ENCODE results near the gene CDC26.

The CDC26 gene

DNA sequence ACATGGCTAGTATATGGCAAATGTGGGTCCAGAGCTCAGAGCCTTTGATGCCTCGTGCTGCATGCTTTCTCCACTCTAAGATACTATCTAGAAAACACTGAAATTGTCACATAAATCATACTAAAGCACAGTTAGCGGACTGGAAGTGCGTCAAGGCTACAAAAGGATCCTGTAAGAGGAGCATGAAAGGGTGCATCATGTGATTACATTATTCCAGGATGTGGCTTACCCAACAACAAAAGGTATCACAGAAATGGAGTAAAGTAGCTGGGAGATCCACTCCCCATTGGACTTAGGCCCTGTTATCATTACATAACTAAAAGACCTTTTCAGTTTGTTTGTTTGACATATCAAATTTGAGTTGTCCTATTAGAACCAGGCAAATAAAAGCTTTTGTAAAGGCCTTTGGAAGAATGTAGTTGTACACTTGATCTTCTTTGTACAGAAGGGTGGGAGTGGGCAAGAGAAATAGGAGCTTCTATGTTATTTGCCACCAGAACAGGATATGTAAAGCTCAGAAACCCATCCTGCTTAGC is 47.2 kb downstream of the CDC26 start:
- Histone ChIP-seq H3K79me2 (ENCODE audit: insufficient read depth, low read length) (no peaks in the 10 kb centered on the region), H3K27ac (ENCODE audit: low read depth, low read length) (no peak overlapping the region), H3F3A (ENCODE audit: insufficient read depth) (no peaks in the 10 kb centered on the region), H3K36me3 (ENCODE audit: low read length) (no peaks in the 10 kb centered on the region), H3K27me3 (ENCODE audit: low read length) (no peaks in the 10 kb centered on the region), H3K4me3 (ENCODE audit: insufficient read depth, low read length, poor library complexity, severe bottlenecking) (no peak overlapping the region), H4K20me1 (ENCODE audit: low read depth, low read length) (no peaks in the 10 kb centered on the region), H3K9me3 (ENCODE audit: insufficient read depth, low read length) (no peaks in the 10 kb centered on the region), H2AFZ (ENCODE audit: low read depth, low read length, severe bottlenecking) (no peak overlapping the region), H3K9ac (ENCODE audit: low read length) (no peak overlapping the region), H3K9me2 (replicated peaks; ENCODE audit: insufficient read depth, low read length) (no peaks in the 10 kb centered on the region), H3K4me2 (ENCODE audit: low read depth, low read length, poor library complexity, severe bottlenecking) (no peak overlapping the region)
- TF ChIP-seq, protein P1, sequence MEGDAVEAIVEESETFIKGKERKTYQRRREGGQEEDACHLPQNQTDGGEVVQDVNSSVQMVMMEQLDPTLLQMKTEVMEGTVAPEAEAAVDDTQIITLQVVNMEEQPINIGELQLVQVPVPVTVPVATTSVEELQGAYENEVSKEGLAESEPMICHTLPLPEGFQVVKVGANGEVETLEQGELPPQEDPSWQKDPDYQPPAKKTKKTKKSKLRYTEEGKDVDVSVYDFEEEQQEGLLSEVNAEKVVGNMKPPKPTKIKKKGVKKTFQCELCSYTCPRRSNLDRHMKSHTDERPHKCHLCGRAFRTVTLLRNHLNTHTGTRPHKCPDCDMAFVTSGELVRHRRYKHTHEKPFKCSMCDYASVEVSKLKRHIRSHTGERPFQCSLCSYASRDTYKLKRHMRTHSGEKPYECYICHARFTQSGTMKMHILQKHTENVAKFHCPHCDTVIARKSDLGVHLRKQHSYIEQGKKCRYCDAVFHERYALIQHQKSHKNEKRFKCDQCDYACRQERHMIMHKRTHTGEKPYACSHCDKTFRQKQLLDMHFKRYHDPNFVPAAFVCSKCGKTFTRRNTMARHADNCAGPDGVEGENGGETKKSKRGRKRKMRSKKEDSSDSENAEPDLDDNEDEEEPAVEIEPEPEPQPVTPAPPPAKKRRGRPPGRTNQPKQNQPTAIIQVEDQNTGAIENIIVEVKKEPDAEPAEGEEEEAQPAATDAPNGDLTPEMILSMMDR (IDR thresholded peaks at IDR 0.05; ENCODE audit: insufficient read depth, low read length, poor library complexity, severe bottlenecking): no peak
- no peak for TF ChIP-seq EZH2phosphoT487 (conservative IDR thresholded peaks at IDR 0.05; ENCODE audit: low read length)

DNA sequence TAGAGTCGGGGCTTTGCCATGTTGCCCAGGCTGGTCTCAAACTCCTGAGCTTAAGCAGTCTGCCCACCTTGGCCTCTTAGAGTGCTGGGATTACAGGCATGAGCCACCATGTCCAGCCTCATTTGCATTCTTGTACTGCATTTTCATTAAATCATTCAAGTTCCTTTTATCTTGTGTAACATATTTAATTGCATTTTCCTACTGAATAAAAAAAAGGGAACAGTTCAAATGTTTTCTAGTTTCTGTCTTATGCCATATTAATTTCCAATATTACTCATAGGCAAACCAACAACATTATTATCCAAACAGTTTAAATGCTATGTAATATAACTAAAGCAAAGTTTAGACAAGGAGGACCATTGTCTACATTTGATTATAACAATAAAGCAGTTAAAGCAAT is 47.9 kb downstream of the CDC26 start:
- Histone ChIP-seq H3K4me3 (ENCODE audit: insufficient read depth, low read length, poor library complexity, severe bottlenecking) (no peak overlapping the region), H3K79me2 (ENCODE audit: insufficient read depth, low read length) (no peaks in the 10 kb centered on the region), H3K27ac (ENCODE audit: low read depth, low read length) (no peak overlapping the region), H3K9me2 (replicated peaks; ENCODE audit: insufficient read depth, low read length) (no peaks in the 10 kb centered on the region), H3F3A (ENCODE audit: insufficient read depth) (no peaks in the 10 kb centered on the region), H2AFZ (ENCODE audit: low read depth, low read length, severe bottlenecking) (no peak overlapping the region), H3K36me3 (ENCODE audit: low read length) (no peaks in the 10 kb centered on the region), H3K9me3 (ENCODE audit: insufficient read depth, low read length) (no peaks in the 10 kb centered on the region), H3K4me2 (ENCODE audit: low read depth, low read length, poor library complexity, severe bottlenecking) (no peak overlapping the region), H4K20me1 (ENCODE audit: low read depth, low read length) (no peaks in the 10 kb centered on the region), H3K27me3 (ENCODE audit: low read length) (no peaks in the 10 kb centered on the region), H3K9ac (ENCODE audit: low read length) (no peak overlapping the region)
- TF ChIP-seq EZH2phosphoT487 (conservative IDR thresholded peaks at IDR 0.05; ENCODE audit: low read length): no peak
- TF ChIP-seq, protein P1 (IDR thresholded peaks at IDR 0.05; ENCODE audit: insufficient read depth, low read length, poor library complexity, severe bottlenecking): no peak

DNA sequence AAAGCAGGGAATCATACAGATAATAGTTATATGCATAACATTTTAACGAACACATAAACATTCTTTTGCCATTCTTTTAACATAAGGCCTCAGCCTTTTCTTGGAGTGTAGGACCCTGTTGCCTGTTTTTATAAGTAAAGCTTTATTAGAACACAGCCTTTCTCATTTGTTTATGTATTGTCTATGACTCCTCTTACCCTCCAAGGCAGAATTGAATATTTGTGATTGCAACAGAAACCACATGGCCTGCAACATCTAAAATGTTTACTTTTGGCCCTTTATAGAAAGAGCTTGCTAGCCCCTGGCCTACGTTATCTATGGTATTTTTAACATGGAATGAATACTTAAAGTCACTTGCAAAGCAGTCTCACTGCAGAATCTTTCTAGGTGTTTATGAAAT is 51.4 kb downstream of the CDC26 start:
- Histone ChIP-seq H3K27me3 (ENCODE audit: low read length) (no peaks in the 10 kb centered on the region), H3K36me3 (ENCODE audit: low read length) (0 out of 2 replicates have a peak, but pooled peaks cover under 1% of the 10 kb centered on the region), H4K20me1 (ENCODE audit: low read depth, low read length) (peaks cover under 1% of the 10 kb centered on the region; the same call in 1 of the 2 replicates), H3K79me2 (ENCODE audit: insufficient read depth, low read length) (peaks cover 27% of the 10 kb centered on the region), H3K9me3 (ENCODE audit: insufficient read depth, low read length) (no peaks in the 10 kb centered on the region), H3K4me3 (ENCODE audit: insufficient read depth, low read length, poor library complexity, severe bottlenecking) (no peak overlapping the region), H3F3A (ENCODE audit: insufficient read depth) (peaks cover 14% of the 10 kb centered on the region), H3K9me2 (replicated peaks; ENCODE audit: insufficient read depth, low read length) (no peaks in the 10 kb centered on the region), H3K4me2 (ENCODE audit: low read depth, low read length, poor library complexity, severe bottlenecking) (no peak overlapping the region), H2AFZ (ENCODE audit: low read depth, low read length, severe bottlenecking) (no peak overlapping the region), H3K9ac (ENCODE audit: low read length) (no peak overlapping the region), H3K27ac (ENCODE audit: low read depth, low read length) (no peak overlapping the region)
- no peak for TF ChIP-seq EZH2phosphoT487 (conservative IDR thresholded peaks at IDR 0.05; ENCODE audit: low read length)
- TF ChIP-seq, protein P1 (IDR thresholded peaks at IDR 0.05; ENCODE audit: insufficient read depth, low read length, poor library complexity, severe bottlenecking): no peak

Measured in SU-DHL-6 (cell line).